Hepatocyte (in vitro differentiated cells): ENCODE measurements around the gene CATSPERB.

Source experiments
- EZH2 ChIP-seq: fragments of 200-600 bp; sonication (generic); IDR thresholded peaks from 2 replicates; pipeline ENCODE4 v1.6.1; 2016; ENCODE audit warnings: antibody characterized with exemption, mild to moderate bottlenecking, borderline replicate concordance
- TF ChIP-seq, protein P1 (sequence below): fragments of 200-600 bp; sonication (generic); IDR thresholded peaks from 2 replicates; pipeline ENCODE4 v1.5.1; 2016; ENCODE audit warnings: antibody characterized with exemption, mild to moderate bottlenecking; ENCODE audit not compliant: poor library complexity

DNA sequence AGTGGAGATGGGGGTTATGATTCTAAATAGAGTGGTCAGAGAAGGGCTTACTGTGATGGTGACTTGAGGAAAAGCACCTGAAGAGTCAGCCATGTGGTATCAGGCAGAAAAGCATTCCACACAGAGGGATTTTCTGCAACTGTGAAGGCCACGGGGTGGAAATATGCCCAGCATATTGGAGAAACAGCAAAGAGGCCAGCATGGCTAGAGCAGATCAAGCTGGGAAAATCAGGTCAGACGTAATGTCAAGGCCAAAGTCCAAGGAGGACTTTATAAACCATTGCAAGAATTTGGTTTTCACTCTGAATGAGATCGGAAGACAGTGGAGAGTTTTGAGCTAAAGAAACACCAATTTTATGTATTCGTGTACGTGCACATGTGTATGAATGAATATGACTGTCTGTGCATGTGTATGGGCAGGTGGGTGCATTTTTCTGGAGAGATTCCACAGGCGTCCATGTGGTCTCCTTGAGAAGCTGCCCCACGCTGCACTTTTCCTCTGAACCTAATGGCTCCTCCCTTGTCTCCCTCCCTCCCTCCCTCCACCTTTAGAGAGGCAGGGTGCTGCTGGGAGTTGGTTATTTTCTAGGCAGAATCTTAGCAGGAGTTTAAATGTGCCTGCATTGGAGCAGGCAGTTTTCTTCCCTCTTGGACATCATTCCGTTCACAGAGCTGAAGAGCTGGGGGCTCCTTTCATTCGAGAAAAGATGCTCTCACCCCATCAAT, 124.4 kb downstream of the CATSPERB start:
- TF ChIP-seq, protein P1, sequence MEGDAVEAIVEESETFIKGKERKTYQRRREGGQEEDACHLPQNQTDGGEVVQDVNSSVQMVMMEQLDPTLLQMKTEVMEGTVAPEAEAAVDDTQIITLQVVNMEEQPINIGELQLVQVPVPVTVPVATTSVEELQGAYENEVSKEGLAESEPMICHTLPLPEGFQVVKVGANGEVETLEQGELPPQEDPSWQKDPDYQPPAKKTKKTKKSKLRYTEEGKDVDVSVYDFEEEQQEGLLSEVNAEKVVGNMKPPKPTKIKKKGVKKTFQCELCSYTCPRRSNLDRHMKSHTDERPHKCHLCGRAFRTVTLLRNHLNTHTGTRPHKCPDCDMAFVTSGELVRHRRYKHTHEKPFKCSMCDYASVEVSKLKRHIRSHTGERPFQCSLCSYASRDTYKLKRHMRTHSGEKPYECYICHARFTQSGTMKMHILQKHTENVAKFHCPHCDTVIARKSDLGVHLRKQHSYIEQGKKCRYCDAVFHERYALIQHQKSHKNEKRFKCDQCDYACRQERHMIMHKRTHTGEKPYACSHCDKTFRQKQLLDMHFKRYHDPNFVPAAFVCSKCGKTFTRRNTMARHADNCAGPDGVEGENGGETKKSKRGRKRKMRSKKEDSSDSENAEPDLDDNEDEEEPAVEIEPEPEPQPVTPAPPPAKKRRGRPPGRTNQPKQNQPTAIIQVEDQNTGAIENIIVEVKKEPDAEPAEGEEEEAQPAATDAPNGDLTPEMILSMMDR: no peak
- TF ChIP-seq EZH2: no peak
